Astrocyte (in vitro differentiated cells and primary cell): ENCODE measurements around the gene SAA1. TPM values are rescaled to one million over a fixed set of nuclear protein-coding genes. Genes with fewer than 3 reads are reported as not detected.

Source experiments
- DNase-seq: peaks from one replicate; pipeline ENCODE4 v3.0.0-alpha.2; 2010; ENCODE audit warnings: low read depth
- FAIRE-seq: peaks from 2 replicates; lab custom pipeline; 2011; peaks lifted over from hg19 to GRCh38; lab: Jason Lieb, UNC
- H2AFZ ChIP-seq: 2 replicates; pipeline ENCODE4 v1.6.0; 2012; ENCODE audit warnings: low read depth, low read length, inconsistent platforms
- H3K27ac ChIP-seq: 2 replicates; pipeline ENCODE4 v1.5.1; 2011; ENCODE audit warnings: low read depth, low read length, inconsistent platforms
- H3K27me3 ChIP-seq: 2 replicates; pipeline ENCODE4 v1.6.0; 2011; ENCODE audit warnings: low read length, inconsistent platforms; ENCODE audit not compliant: insufficient read depth
- H3K36me3 ChIP-seq: 2 replicates; pipeline ENCODE4 v1.5.1; 2011; ENCODE audit warnings: low read length, inconsistent platforms; ENCODE audit not compliant: insufficient read depth
- H3K4me1 ChIP-seq: 2 replicates; pipeline ENCODE4 v1.5.1; 2011; ENCODE audit warnings: low read length, inconsistent platforms; ENCODE audit not compliant: insufficient read depth
- H3K4me2 ChIP-seq: 2 replicates; pipeline ENCODE4 v1.6.0; 2012; ENCODE audit warnings: low read length, inconsistent platforms
- H3K4me3 ChIP-seq: 2 replicates; pipeline ENCODE4 v1.5.1; 2011; ENCODE audit warnings: low read depth, mild to moderate bottlenecking, low read length, inconsistent platforms; ENCODE audit not compliant: insufficient read depth
- H3K79me2 ChIP-seq: 2 replicates; pipeline ENCODE4 v1.6.0; 2012; ENCODE audit warnings: mild to moderate bottlenecking, low read length, inconsistent platforms; ENCODE audit not compliant: insufficient read depth
- H3K9ac ChIP-seq: 2 replicates; pipeline ENCODE4 v1.6.0; 2012; ENCODE audit warnings: mild to moderate bottlenecking, low read length, inconsistent platforms
- H3K9me3 ChIP-seq: 2 replicates; pipeline ENCODE4 v1.5.1; 2012; ENCODE audit warnings: low read depth, mild to moderate bottlenecking, low read length, inconsistent platforms; ENCODE audit not compliant: insufficient read depth
- H4K20me1 ChIP-seq: 2 replicates; pipeline ENCODE4 v1.6.0; 2012; ENCODE audit warnings: low read length, inconsistent platforms; ENCODE audit not compliant: insufficient read depth
- H3K27ac Mint-ChIP-seq: one replicate; pipeline ENCODE4 v1.8.0; 2021; ENCODE audit warnings: mild to moderate bottlenecking, mixed read lengths; ENCODE audit not compliant: unreplicated experiment
- H3K27me3 Mint-ChIP-seq: one replicate; pipeline ENCODE4 v1.8.0; 2021; ENCODE audit warnings: low read depth, mixed read lengths; ENCODE audit not compliant: unreplicated experiment
- H3K36me3 Mint-ChIP-seq: one replicate; pipeline ENCODE4 v1.8.0; 2021; ENCODE audit warnings: low read depth, mixed read lengths; ENCODE audit not compliant: unreplicated experiment
- H3K4me1 Mint-ChIP-seq: one replicate; pipeline ENCODE4 v1.8.0; 2021; ENCODE audit warnings: low read depth, mixed read lengths; ENCODE audit not compliant: unreplicated experiment
- H3K4me3 Mint-ChIP-seq: one replicate; pipeline ENCODE4 v1.8.0; 2021; ENCODE audit warnings: mild to moderate bottlenecking, moderate library complexity, mixed read lengths; ENCODE audit not compliant: unreplicated experiment
- H3K9me3 Mint-ChIP-seq: one replicate; pipeline ENCODE4 v1.8.0; 2021; ENCODE audit warnings: mild to moderate bottlenecking, mixed read lengths; ENCODE audit not compliant: unreplicated experiment
- CTCF ChIP-seq: IDR thresholded peaks from 2 replicates; pipeline ENCODE4 v1.5.1; 2011; ENCODE audit warnings: low read depth, mild to moderate bottlenecking, inconsistent platforms, low read length, moderate library complexity; ENCODE audit not compliant: insufficient read depth
- EZH2 ChIP-seq: IDR thresholded peaks from 2 replicates; pipeline ENCODE4 v1.6.1; 2012; ENCODE audit warnings: mild to moderate bottlenecking, low read length, inconsistent platforms; ENCODE audit not compliant: insufficient read depth
- total RNA-seq: library from RNA; stranded (reverse); gene quantifications from 2 replicates; pipeline ENCODE4 v1.2.1, GENCODE V29; 2021

Gene SAA1
- total RNA-seq, 1 donor from 2014 or later = 0.43 TPM

GRCh38 chr11:18315893-18316292 lies 49.8 kb downstream of the SAA1 start:
- H3K4me2 ChIP-seq = no peak overlapping the region
- H3K36me3 ChIP-seq = no peaks in the 10 kb centered on the region
- H2AFZ ChIP-seq = no peak overlapping the region
- DNase-seq = no peak
- TF ChIP-seq CTCF = no peak
- TF ChIP-seq EZH2 = no peak
- no peak for FAIRE-seq
- peaks cover 22% of the 10 kb centered on the region for H3K4me1 ChIP-seq
- H3K4me3 ChIP-seq = no peak overlapping the region
- H3K4me1 Mint-ChIP-seq = peaks cover 44% of the 10 kb centered on the region
- H3K9me3 Mint-ChIP-seq = no peaks in the 10 kb centered on the region
- H3K27ac ChIP-seq = no peak overlapping the region
- H3K9ac ChIP-seq = no peak overlapping the region
- peaks cover 59% of the 10 kb centered on the region for H3K79me2 ChIP-seq
- H3K27me3 Mint-ChIP-seq = no peaks in the 10 kb centered on the region
- no peaks in the 10 kb centered on the region for H3K9me3 ChIP-seq
- H3K36me3 Mint-ChIP-seq = peaks cover 5% of the 10 kb centered on the region
- no peak overlapping the region for H3K27ac Mint-ChIP-seq
- H3K27me3 ChIP-seq = no peaks in the 10 kb centered on the region
- no peak overlapping the region for H3K4me3 Mint-ChIP-seq
- H4K20me1 ChIP-seq = no peaks in the 10 kb centered on the region

DNA sequence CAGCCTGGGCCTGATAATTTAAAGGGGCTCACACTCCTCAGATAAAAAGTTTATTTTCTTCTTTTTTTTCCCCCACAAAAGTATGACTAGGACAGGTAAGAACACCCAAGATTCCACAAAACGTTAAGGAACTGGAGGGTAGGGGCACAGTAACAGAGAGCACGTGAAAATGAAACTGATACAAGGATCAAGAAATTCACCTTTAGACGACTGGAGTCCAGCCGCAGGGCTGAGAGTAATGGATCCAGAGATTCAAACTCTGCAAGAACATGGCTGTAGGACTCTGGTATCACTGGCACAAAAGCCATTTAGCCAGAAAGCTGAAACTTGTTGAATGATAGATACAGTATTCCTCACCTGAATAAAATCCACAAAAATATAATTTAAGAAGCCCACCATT lies 51.5 kb downstream of the SAA1 start:
- H3K27me3 Mint-ChIP-seq = no peaks in the 10 kb centered on the region

More for the DNA sequence above, 51.5 kb downstream of the SAA1 start:
- DNase-seq (no peak), FAIRE-seq (no peak)
- H3K9ac ChIP-seq = no peak overlapping the region
- H3K79me2 ChIP-seq = peaks cover 70% of the 10 kb centered on the region
- no peak overlapping the region for H3K4me2 ChIP-seq
- Mint-ChIP-seq H3K4me3 (no peak overlapping the region), H3K4me1 (peaks cover 35% of the 10 kb centered on the region), H3K27ac (no peak overlapping the region), H3K9me3 (no peaks in the 10 kb centered on the region), H3K36me3 (peaks cover 2% of the 10 kb centered on the region)
- H3K27me3 ChIP-seq = no peaks in the 10 kb centered on the region
- no peaks in the 10 kb centered on the region for H3K9me3 ChIP-seq
- H4K20me1 ChIP-seq = no peaks in the 10 kb centered on the region
- peaks cover 22% of the 10 kb centered on the region for H3K4me1 ChIP-seq
- no peak overlapping the region for H2AFZ ChIP-seq
- TF ChIP-seq EZH2 (no peak), CTCF (no peak)
- no peaks in the 10 kb centered on the region for H3K36me3 ChIP-seq
- no peak overlapping the region for H3K27ac ChIP-seq
- no peak overlapping the region for H3K4me3 ChIP-seq

Other genes with a start within 250 kb of the SAA1 start
- gene TPH1, start 220.0 kb upstream of the SAA1 start, total RNA-seq = 0.24 and 0.32 TPM in 2 replicates
- gene SAAL1, start 160.2 kb upstream of the SAA1 start, total RNA-seq = 13.1 and 13.4 TPM in 2 replicates
- not detected in 2 replicates for gene MRGPRX3, start 133.7 kb upstream of the SAA1 start, total RNA-seq
- not detected in 2 replicates for gene MRGPRX4, start 93.4 kb upstream of the SAA1 start, total RNA-seq
- gene SAA4, start 29.5 kb upstream of the SAA1 start, total RNA-seq = not detected in 2 replicates
- not detected in 2 replicates for gene SAA2, start 17.6 kb upstream of the SAA1 start, total RNA-seq
- gene HPS5, start 55.9 kb downstream of the SAA1 start, total RNA-seq = 22.6 and 28.0 TPM in 2 replicates
- gene GTF2H1, start 56.3 kb downstream of the SAA1 start, total RNA-seq = 41.5 and 47.8 TPM in 2 replicates
- 852 and 929 TPM in 2 replicates for gene LDHA, start 128.3 kb downstream of the SAA1 start, total RNA-seq
- gene LDHC, start 146.1 kb downstream of the SAA1 start, total RNA-seq = not detected in 2 replicates
- gene LDHAL6A, start 189.6 kb downstream of the SAA1 start, total RNA-seq = not detected in 2 replicates